Cardiac fibroblast (primary cell): Measurements from ENCODE around the gene PKMYT1.

ENCODE experiments used
- DNase-seq, 2 donors: peaks; one replicate each; pipeline versions ENCODE4 v3.0.0 to v3.0.0-alpha.2; 2010; ENCODE audit warnings: low read depth in 2 of 2
- H3K4me3 ChIP-seq, 2 donors: replicated peaks in 1 of 2; 1 replicate in 1 of 2; 2 replicates in 1 of 2; pipeline ENCODE4 v1.5.1; 2011; ENCODE audit warnings: low read depth in 2 of 2, low read length in 2 of 2, mild to moderate bottlenecking in 2 of 2, moderate library complexity in 1 of 2
- CTCF ChIP-seq: IDR thresholded peaks from one replicate; pipeline ENCODE4 v1.5.1; 2011; ENCODE audit warnings: low read depth, mild to moderate bottlenecking, low read length, inconsistent platforms

PKMYT1 gene

GRCh38 chr16:2973605-2974318, 6.5 kb downstream of the PKMYT1 start:
- TF ChIP-seq CTCF = no peak
- no peak overlapping the region for H3K4me3 ChIP-seq

GRCh38 chr16:2973093-2973492, 7.2 kb downstream of the PKMYT1 start:
- no peak overlapping the region for H3K4me3 ChIP-seq
- TF ChIP-seq CTCF = no peak
- no peak for DNase-seq

More at GRCh38 chr16:2973605-2974318, 6.5 kb downstream of the PKMYT1 start:
- DNase-seq = no peak

GRCh38 chr16:2971985-2972784, 8.1 kb downstream of the PKMYT1 start:
- TF ChIP-seq CTCF = no peak
- H3K4me3 ChIP-seq = no peak overlapping the region
- DNase-seq = no peak

GRCh38 chr16:2971134-2971984, 8.9 kb downstream of the PKMYT1 start:
- no peak for TF ChIP-seq CTCF
- no peak for DNase-seq
- H3K4me3 ChIP-seq = no peak overlapping the region

- no peak for DNase-seq
- no peak for TF ChIP-seq CTCF
- peak overlapping the region in 1 of 2 donors; percentile 62 for H3K4me3 ChIP-seq
Observed at GRCh38 chr16:2970563-2970962, 9.7 kb downstream of the PKMYT1 start.

- peak; percentile 43 for TF ChIP-seq CTCF
- peak overlapping the region; percentile 51 to 62 for H3K4me3 ChIP-seq
- peak; percentile 31 to 37 for DNase-seq
Observed at GRCh38 chr16:2969545-2970521, 10.4 kb downstream of the PKMYT1 start.
